HepG2 (cell line): Measurements from ENCODE around the gene MAPK9. TPM values are rescaled to one million over a fixed set of nuclear protein-coding genes. Genes with fewer than 3 reads are reported as not detected.

Source experiments
- ATAC-seq: fragments of 200-7000 bp; cut with Tn5 transposase; 3 replicates; pipeline ENCODE4 v1.9.1; 2020; ENCODE audit warnings: mild to moderate bottlenecking, moderate library complexity
- BruUV-seq: library from RNA; stranded (reverse); fragments of 400-500 nt; replicated peaks from 2 replicates; lab custom pipeline; 2021; lab: Mats Ljungman, UMichigan
- CTCF ChIA-PET: fragments of 300-600 bp; formaldehyde crosslinking; extraction: SDS; loops from one replicate; lab custom pipeline; 2021; ENCODE audit warnings: low total read pairs, inconsistent platforms, low intra/inter-chr PET ratio; lab: Yijun Ruan, JAX
- POLR2A ChIA-PET: fragments of 350-600 bp; sonication (Branson Sonifier 250); formaldehyde crosslinking; loops from one replicate; lab custom pipeline; 2020; ENCODE audit warnings: antibody characterized with exemption, inconsistent platforms; lab: Yijun Ruan, JAX
- DNase-seq: peaks from one replicate; pipeline ENCODE4 v3.0.0-alpha.2; 2015; ENCODE audit warnings: low spot score
- FAIRE-seq: peaks from 3 replicates; lab custom pipeline; 2011; peaks lifted over from hg19 to GRCh38; lab: Jason Lieb, UNC
- H2AFZ ChIP-seq: one replicate; pipeline ENCODE4 v1.6.1; 2011; ENCODE audit warnings: low read length, inconsistent platforms
- H3K27ac ChIP-seq: fragments of 300-600 bp; 3 replicates; pipeline ENCODE4 v1.8.0; 2011; ENCODE audit warnings: mixed run types, mild to moderate bottlenecking, mixed read lengths, low read length, inconsistent platforms; ENCODE audit not compliant: insufficient read depth; ENCODE audit errors: extremely low read length
- H3K27me3 ChIP-seq, 2 experiments: fragments of 200-600 bp in 1 of 2; 2 replicates in 1 of 2; 3 replicates in 1 of 2; pipeline versions ENCODE4 v1.6.0 to v1.8.0; 2011; ENCODE audit warnings: low read length in 2 of 2, mild to moderate bottlenecking in 2 of 2, moderate library complexity in 2 of 2, inconsistent platforms in 1 of 2; ENCODE audit not compliant: insufficient read depth in 2 of 2, control insufficient read depth in 1 of 2
- H3K36me3 ChIP-seq, 2 experiments: fragments of 200-600 bp in 1 of 2; replicated peaks in 1 of 2; 2 replicates in 1 of 2; 3 replicates in 1 of 2; pipeline versions ENCODE4 v1.5.1 to v1.8.0; 2011; ENCODE audit warnings: low read length in 2 of 2, inconsistent platforms in 1 of 2; ENCODE audit not compliant: insufficient read depth in 2 of 2, control insufficient read depth in 1 of 2
- H3K4me1 ChIP-seq: 2 replicates; pipeline ENCODE4 v1.5.1; 2012; ENCODE audit warnings: low read length, inconsistent platforms; ENCODE audit not compliant: insufficient read depth
- H3K4me2 ChIP-seq: 2 replicates; pipeline ENCODE4 v1.6.0; 2011; ENCODE audit warnings: low read depth, low read length, inconsistent platforms
- H3K4me3 ChIP-seq, 3 experiments: fragments of 200-600 bp in 1 of 3; sonication (generic), shearing (Covaris generic) in 1 of 3; replicated peaks in 1 of 3; 2 replicates each; pipeline ENCODE4 v1.5.1; 2011 to 2016; ENCODE audit warnings: low read length in 3 of 3, inconsistent platforms in 2 of 3, low read depth in 2 of 3, mild to moderate bottlenecking in 2 of 3, control low read depth in 1 of 3, mixed read lengths in 1 of 3; ENCODE audit not compliant: insufficient read depth in 1 of 3
- H3K79me2 ChIP-seq: one replicate; pipeline ENCODE4 v1.6.1; 2011; ENCODE audit warnings: low read length, inconsistent platforms; ENCODE audit not compliant: insufficient read depth
- H3K9ac ChIP-seq: 2 replicates; pipeline ENCODE4 v1.6.0; 2011; ENCODE audit warnings: mild to moderate bottlenecking, low read depth, low read length, inconsistent platforms; ENCODE audit not compliant: insufficient read depth
- H3K9me3 ChIP-seq: 2 replicates; pipeline ENCODE4 v1.5.1; 2012; ENCODE audit warnings: mild to moderate bottlenecking, low read length
- H4K20me1 ChIP-seq: 2 replicates; pipeline ENCODE4 v1.6.0; 2011; ENCODE audit warnings: inconsistent platforms, mild to moderate bottlenecking, low read length, moderate library complexity; ENCODE audit not compliant: insufficient read depth
- BCL6 ChIP-seq: IDR thresholded peaks from 2 replicates; pipeline ENCODE4 v1.6.1; 2016; ENCODE audit warnings: missing genetic modification reagents, missing compliant biosample characterization
- KDM6A ChIP-seq: IDR thresholded peaks from 2 replicates; pipeline ENCODE4 v1.6.1; 2016; ENCODE audit warnings: low read depth
- KIAA2018 ChIP-seq: sonication (generic); formaldehyde crosslinking; IDR thresholded peaks from 2 replicates; pipeline ENCODE4 v1.5.0; 2020; ENCODE audit warnings: mild to moderate bottlenecking, missing genetic modification reagents, borderline replicate concordance
- RFXANK ChIP-seq: IDR thresholded peaks from 2 replicates; pipeline ENCODE4 v1.6.1; 2016
- SP140L ChIP-seq: sonication (generic); formaldehyde crosslinking; IDR thresholded peaks from 2 replicates; pipeline ENCODE4 v1.4.0; 2020; ENCODE audit warnings: missing genetic modification reagents, borderline replicate concordance
- WIZ ChIP-seq: sonication (generic); formaldehyde crosslinking; IDR thresholded peaks from 2 replicates; pipeline ENCODE4 v1.5.1; 2020; ENCODE audit warnings: mild to moderate bottlenecking, missing genetic modification reagents
- ZNF232 ChIP-seq: sonication (generic); formaldehyde crosslinking; IDR thresholded peaks from 2 replicates; pipeline ENCODE4 v1.4.0; 2020; ENCODE audit warnings: missing genetic modification reagents, borderline replicate concordance
- ZNF331 ChIP-seq: sonication (generic); formaldehyde crosslinking; IDR thresholded peaks from 2 replicates; pipeline ENCODE4 v1.4.0; 2020; ENCODE audit warnings: missing genetic modification reagents
- ZNF350 ChIP-seq: sonication (generic); formaldehyde crosslinking; IDR thresholded peaks from 2 replicates; pipeline ENCODE4 v1.4.0; 2020; ENCODE audit warnings: mild to moderate bottlenecking, low read depth, missing genetic modification reagents, borderline replicate concordance
- ZNF570 ChIP-seq: sonication (generic); formaldehyde crosslinking; IDR thresholded peaks from 2 replicates; pipeline ENCODE4 v1.4.0; 2020; ENCODE audit warnings: mild to moderate bottlenecking, missing genetic modification reagents, borderline replicate concordance
- WGBS: methylation state at CpG from one replicate; pipeline ENCODE4 v1.1.6; 2017; ENCODE audit warnings: low lambda C conversion rate; 5-methylcytosine and 5-hydroxymethylcytosine counted together
- in situ Hi-C: cut with HindIII; loops from 2 replicates; pipeline ENCODE4 v1.10.0; 2017; ENCODE audit warnings: low pct_unique_long_range_greater_than_20kb; ENCODE audit not compliant: extremely low pct_ligation_motif_present
- intact Hi-C: fragments of 100-400 bp; cut with micrococcal nuclease; formaldehyde crosslinking; loops from one replicate; pipeline ENCODE4 v1.10.0; 2022; ENCODE audit not compliant: unreplicated experiment
- polyA plus RNA-seq, 8 experiments: library from polyadenylated mRNA; depleted of rRNA in 3 of 8; stranded (reverse) in 7 of 8; unstranded in 1 of 8; fragments of >200 nt; fragmentation: Illumina TruSeq in 4 of 8; extraction: Trizol in 4 of 8; gene quantifications; 2 replicates each; pipeline versions ENCODE4 v1.2.1 to v1.2.3, GENCODE V29; 2011 to 2016; ENCODE audit warnings: low read depth in 4 of 8, missing spikeins in 1 of 8, mixed read lengths in 1 of 8; ENCODE audit not compliant: insufficient read depth in 1 of 8
- total RNA-seq, 5 experiments: library from RNA; depleted of rRNA; stranded (reverse); fragments of >200 nt; fragmentation: Illumina TruSeq; extraction: Trizol; gene quantifications; 2 replicates each; pipeline ENCODE4 v1.2.3, GENCODE V29; 2016; ENCODE audit warnings: low read depth in 1 of 5
- TF ChIP-seq, protein P1 (sequence below): sonication (generic); formaldehyde crosslinking; IDR thresholded peaks from 2 replicates; pipeline ENCODE4 v1.4.0; 2020; ENCODE audit warnings: mild to moderate bottlenecking, missing genetic modification reagents, borderline replicate concordance
- TF ChIP-seq, protein P2 (sequence below): IDR thresholded peaks from 2 replicates; pipeline ENCODE4 v1.6.1; 2016; ENCODE audit warnings: low read depth

MAPK9 gene
- total and polyA plus RNA-seq, 2 of the 13 experiments (the other 11 are each of a cell fraction or from before 2014, with no cell fraction given), result 30.1 to 56.1 TPM

GRCh38 chr5:180289433-180289832 is 2.5 kb downstream of the MAPK9 start (continued):
- TF ChIP-seq RFXANK (CRISPR knock-in tag) (no peak), SP140L (CRISPR knock-in tag) (no peak), BCL6 (CRISPR knock-in tag) (no peak), ZNF570 (CRISPR knock-in tag) (no peak), KDM6A (no peak)
- TF ChIP-seq, protein P1, sequence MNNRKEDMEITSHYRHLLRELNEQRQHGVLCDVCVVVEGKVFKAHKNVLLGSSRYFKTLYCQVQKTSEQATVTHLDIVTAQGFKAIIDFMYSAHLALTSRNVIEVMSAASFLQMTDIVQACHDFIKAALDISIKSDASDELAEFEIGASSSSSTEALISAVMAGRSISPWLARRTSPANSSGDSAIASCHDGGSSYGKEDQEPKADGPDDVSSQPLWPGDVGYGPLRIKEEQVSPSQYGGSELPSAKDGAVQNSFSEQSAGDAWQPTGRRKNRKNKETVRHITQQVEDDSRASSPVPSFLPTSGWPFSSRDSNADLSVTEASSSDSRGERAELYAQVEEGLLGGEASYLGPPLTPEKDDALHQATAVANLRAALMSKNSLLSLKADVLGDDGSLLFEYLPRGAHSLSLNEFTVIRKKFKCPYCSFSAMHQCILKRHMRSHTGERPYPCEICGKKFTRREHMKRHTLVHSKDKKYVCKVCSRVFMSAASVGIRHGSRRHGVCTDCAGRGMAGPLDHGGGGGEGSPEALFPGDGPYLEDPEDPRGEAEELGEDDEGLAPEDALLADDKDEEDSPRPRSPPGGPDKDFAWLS, result no peak
- TF ChIP-seq, protein P2, sequence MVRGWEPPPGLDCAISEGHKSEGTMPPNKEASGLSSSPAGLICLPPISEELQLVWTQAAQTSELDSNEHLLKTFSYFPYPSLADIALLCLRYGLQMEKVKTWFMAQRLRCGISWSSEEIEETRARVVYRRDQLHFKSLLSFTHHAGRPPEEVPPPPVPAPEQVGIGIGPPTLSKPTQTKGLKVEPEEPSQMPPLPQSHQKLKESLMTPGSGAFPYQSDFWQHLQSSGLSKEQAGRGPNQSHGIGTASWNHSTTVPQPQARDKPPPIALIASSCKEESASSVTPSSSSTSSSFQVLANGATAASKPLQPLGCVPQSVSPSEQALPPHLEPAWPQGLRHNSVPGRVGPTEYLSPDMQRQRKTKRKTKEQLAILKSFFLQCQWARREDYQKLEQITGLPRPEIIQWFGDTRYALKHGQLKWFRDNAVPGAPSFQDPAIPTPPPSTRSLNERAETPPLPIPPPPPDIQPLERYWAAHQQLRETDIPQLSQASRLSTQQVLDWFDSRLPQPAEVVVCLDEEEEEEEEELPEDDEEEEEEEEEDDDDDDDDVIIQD (CRISPR knock-in tag), result no peak
- TF ChIP-seq, all 625 proteins: peak for 0

DNA sequence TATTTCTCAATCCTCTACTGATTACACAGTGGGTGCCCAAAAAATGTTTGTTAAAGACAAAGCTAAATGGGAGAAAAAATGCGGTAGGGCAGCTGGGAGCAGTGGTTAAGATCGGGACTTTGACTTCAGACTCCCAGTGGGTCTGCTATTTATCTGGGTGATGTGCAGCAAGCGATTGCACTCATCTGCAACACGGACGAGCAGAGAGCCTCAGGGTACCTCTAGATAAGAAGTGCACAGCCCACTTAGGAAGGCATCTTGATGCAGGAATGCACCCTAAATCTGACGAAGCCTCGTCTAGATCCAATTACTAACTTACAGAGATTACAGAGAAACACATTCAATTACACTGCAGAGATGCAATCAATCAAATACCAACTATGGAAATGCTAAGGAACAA is 4.0 kb downstream of the MAPK9 start:
- WGBS, result 50% methylated on average over 7 of the region's 7 CpGs
- H3K4me2 ChIP-seq, result no peak overlapping the region
- H3K9ac ChIP-seq, result no peak overlapping the region
- FAIRE-seq (peak; percentile 30), ATAC-seq (no peak), DNase-seq (peak; percentile 18)
- no peaks in the 10 kb centered on the region for H3K9me3 ChIP-seq
- H3K4me3 ChIP-seq, result no peak overlapping the region
- no TSS peak for BruUV-seq
- H3K4me1 ChIP-seq, result peaks cover 43% of the 10 kb centered on the region
- in situ Hi-C loops, result no loop called here
- H3K27me3 ChIP-seq, result no peaks in the 10 kb centered on the region
- H3K27ac ChIP-seq, result no peak overlapping the region
- H4K20me1 ChIP-seq, result peaks cover 11% of the 10 kb centered on the region
- POLR2A ChIA-PET, result no interaction called here
- CTCF ChIA-PET, result no interaction called here
- intact Hi-C loops, result no loop called here
- H3K79me2 ChIP-seq, result peaks cover 34% of the 10 kb centered on the region
- H3K36me3 ChIP-seq, result peaks cover 3 to 19% of the 10 kb centered on the region in 2 experiments; a peak in 3 of 5 replicates
- H2AFZ ChIP-seq, result no peak overlapping the region
- no peak for TF ChIP-seq KIAA2018 (CRISPR knock-in tag)
- no peak for TF ChIP-seq ZNF350 (CRISPR knock-in tag)
- TF ChIP-seq WIZ (CRISPR knock-in tag), result no peak
- TF ChIP-seq ZNF331, result no peak
- TF ChIP-seq ZNF232 (CRISPR knock-in tag), result no peak
